Measurements from ENCODE around the gene ANK2. TPM values are rescaled to one million over a fixed set of nuclear protein-coding genes. Genes with fewer than 3 reads are reported as not detected.

The ANK2 gene
- total RNA-seq, 2 donors from 2014 or later: 70.0 to 124 TPM

- H3K27me3 ChIP-seq (ENCODE audit: control insufficient read depth, insufficient read depth, low read length, poor library complexity, severe bottlenecking): no peaks in the 10 kb centered on the region
- 94 to 100% methylated on average over 1 of the region's 1 CpG for WGBS, 2 experiments (ENCODE audit: insufficient coverage in 1 of 2, insufficient read length in 1 of 2)
These were observed 72.6 kb downstream of the ANK2 start for GRCh38 chr4:113122066-113122465.

GRCh38 chr4:113125418-113125817 is 76.0 kb downstream of the ANK2 start:
- no peak for DNase-seq
- H3K9ac ChIP-seq (ENCODE audit: extremely low read depth, low read length, poor library complexity, severe bottlenecking): no peak overlapping the region
- H3K27me3 Mint-ChIP-seq (ENCODE audit: insufficient read depth): no peaks in the 10 kb centered on the region
- H3K4me1 ChIP-seq (ENCODE audit: control insufficient read depth, insufficient read depth, low read length): no peaks in the 10 kb centered on the region
- H3K9me3 ChIP-seq (ENCODE audit: control insufficient read depth, low read length): no peaks in the 10 kb centered on the region
- H3K27me3 ChIP-seq (ENCODE audit: control insufficient read depth, insufficient read depth, low read length, poor library complexity, severe bottlenecking): no peaks in the 10 kb centered on the region
- peaks cover 5% of the 10 kb centered on the region for H3K36me3 ChIP-seq (ENCODE audit: control insufficient read depth, insufficient read depth, low read length)
- no peak overlapping the region for H3K27ac ChIP-seq (ENCODE audit: low read depth, low read length)
- H3K9me3 Mint-ChIP-seq: no peaks in the 10 kb centered on the region
- no peaks in the 10 kb centered on the region for H3K4me1 Mint-ChIP-seq
- WGBS, 2 experiments (ENCODE audit: insufficient coverage in 1 of 2, insufficient read length in 1 of 2): 90 to 100% methylated on average over 1 of the region's 1 CpG
- H3K4me3 ChIP-seq (ENCODE audit: low read length): no peak overlapping the region
- H3K4me3 Mint-ChIP-seq: no peak overlapping the region
- peaks cover 3% of the 10 kb centered on the region for H3K36me3 Mint-ChIP-seq (ENCODE audit: low read depth)
- TF ChIP-seq CTCF (conservative IDR thresholded peaks at IDR 0.05): no peak
- H3K27ac Mint-ChIP-seq: no peak overlapping the region

More at GRCh38 chr4:113122066-113122465, 72.6 kb downstream of the ANK2 start:
- Mint-ChIP-seq H3K36me3 (ENCODE audit: low read depth) (peaks cover 3% of the 10 kb centered on the region), H3K27me3 (ENCODE audit: insufficient read depth) (no peaks in the 10 kb centered on the region), H3K27ac (peak overlapping the region; percentile 42), H3K4me1 (peaks cover 4% of the 10 kb centered on the region), H3K4me3 (no peak overlapping the region), H3K9me3 (no peaks in the 10 kb centered on the region)
- H3K9ac ChIP-seq (ENCODE audit: extremely low read depth, low read length, poor library complexity, severe bottlenecking): no peak overlapping the region
- no peak for DNase-seq
- H3K4me3 ChIP-seq (ENCODE audit: low read length): no peak overlapping the region
- peaks cover 5% of the 10 kb centered on the region for H3K36me3 ChIP-seq (ENCODE audit: control insufficient read depth, insufficient read depth, low read length)
- TF ChIP-seq CTCF (conservative IDR thresholded peaks at IDR 0.05): no peak
- H3K27ac ChIP-seq (ENCODE audit: low read depth, low read length): no peak overlapping the region
- no peaks in the 10 kb centered on the region for H3K4me1 ChIP-seq (ENCODE audit: control insufficient read depth, insufficient read depth, low read length)
- no peaks in the 10 kb centered on the region for H3K9me3 ChIP-seq (ENCODE audit: control insufficient read depth, low read length)

- no peaks in the 10 kb centered on the region for H3K27me3 ChIP-seq (ENCODE audit: control insufficient read depth, insufficient read depth, low read length, poor library complexity, severe bottlenecking)
- Mint-ChIP-seq H3K4me3 (no peak overlapping the region), H3K4me1 (no peaks in the 10 kb centered on the region), H3K27me3 (ENCODE audit: insufficient read depth) (no peaks in the 10 kb centered on the region), H3K27ac (no peak overlapping the region), H3K36me3 (ENCODE audit: low read depth) (no peaks in the 10 kb centered on the region), H3K9me3 (no peaks in the 10 kb centered on the region)
- no peaks in the 10 kb centered on the region for H3K9me3 ChIP-seq (ENCODE audit: control insufficient read depth, low read length)
- no peaks in the 10 kb centered on the region for H3K4me1 ChIP-seq (ENCODE audit: control insufficient read depth, insufficient read depth, low read length)
- no peak overlapping the region for H3K9ac ChIP-seq (ENCODE audit: extremely low read depth, low read length, poor library complexity, severe bottlenecking)
- H3K27ac ChIP-seq (ENCODE audit: low read depth, low read length): peak overlapping the region; percentile 50
- DNase-seq: no peak
- TF ChIP-seq CTCF (conservative IDR thresholded peaks at IDR 0.05): no peak
- H3K4me3 ChIP-seq (ENCODE audit: low read length): no peak overlapping the region
- H3K36me3 ChIP-seq (ENCODE audit: control insufficient read depth, insufficient read depth, low read length): peaks cover under 1% of the 10 kb centered on the region
These were observed 81.7 kb downstream of the ANK2 start for GRCh38 chr4:113131136-113131535.

Measured in endodermal cell (in vitro differentiated cells).